ENCODE measurements around the gene TMEM174. TPM values are rescaled to one million over a fixed set of nuclear protein-coding genes. Genes with fewer than 3 reads are reported as not detected.

The TMEM174 gene
- total and polyA plus RNA-seq, 2 of the 4 experiments (the other 2 are of a cell fraction): not detected

DNA sequence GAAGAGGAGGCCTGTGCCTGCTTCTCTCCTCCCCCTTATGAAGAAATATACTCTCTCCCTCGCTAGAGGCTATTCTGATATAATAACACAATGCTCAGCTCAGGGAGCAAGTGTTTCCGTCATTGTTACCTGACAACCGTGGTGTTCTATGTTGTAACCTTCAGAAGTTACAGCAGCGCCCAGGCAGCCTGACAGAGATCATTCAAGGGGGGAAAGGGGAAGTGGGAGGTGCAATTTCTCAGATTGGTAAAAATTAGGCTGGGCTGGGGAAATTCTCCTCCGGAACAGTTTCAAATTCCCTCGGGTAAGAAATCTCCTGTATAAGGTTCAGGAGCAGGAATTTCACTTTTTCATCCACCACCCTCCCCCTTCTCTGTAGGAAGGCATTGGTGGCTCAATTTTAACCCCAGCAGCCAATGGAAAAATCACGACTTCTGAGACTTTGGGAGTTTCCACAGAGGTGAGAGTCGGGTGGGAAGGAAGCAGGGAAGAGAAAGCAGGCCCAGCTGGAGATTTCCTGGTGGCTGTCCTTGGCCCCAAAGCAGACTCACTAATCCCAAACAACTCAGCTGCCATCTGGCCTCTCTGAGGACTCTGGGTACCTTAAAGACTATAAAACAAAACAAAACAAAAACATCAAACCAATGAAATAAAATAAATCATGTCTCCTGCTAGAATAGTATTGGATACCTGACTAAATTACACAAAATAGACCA lies 1.3 kb downstream of the TMEM174 start:
- dilution Hi-C loops (cut with HindIII; ENCODE audit: low sequenced_read_pairs, unreplicated experiment) (no loop called here), in situ Hi-C loops (cut with MboI; ENCODE audit: low sequenced_read_pairs) (no loop called here), intact Hi-C loops (cut with micrococcal nuclease) (no loop called here)
- Histone ChIP-seq H2BK15ac (ENCODE audit: low read depth, low read length) (no peak overlapping the region), H3K4me3 (ENCODE audit: insufficient read depth, low read depth, low read length) (no peak overlapping the region), H3K9me3 (ENCODE audit: control insufficient read depth, insufficient read depth, low read length) (no peaks in the 10 kb centered on the region), H2BK5ac (ENCODE audit: low read depth, low read length, poor library complexity, severe bottlenecking) (no peak overlapping the region), H3K4ac (ENCODE audit: low read depth, low read length) (no peak overlapping the region), H3K4me2 (ENCODE audit: low read depth, low read length) (no peak overlapping the region), H4K20me1 (ENCODE audit: insufficient read depth, low read length) (no peaks in the 10 kb centered on the region), H3K14ac (replicated peaks; ENCODE audit: low read depth, low read length) (no peak overlapping the region), H3K36me3 (ENCODE audit: control insufficient read depth, insufficient read depth, low read length) (no peaks in the 10 kb centered on the region), H2AK5ac (ENCODE audit: low read depth, low read length) (no peak overlapping the region), H3K9ac (ENCODE audit: low read depth, low read length) (no peak overlapping the region), H3K27ac (ENCODE audit: insufficient read depth, low read length) (no peak overlapping the region), H2BK20ac (ENCODE audit: low read depth, low read length) (no peak overlapping the region), H3K56ac (ENCODE audit: extremely low read depth, insufficient read depth, low read length) (no peak overlapping the region), H2AK9ac (replicated peaks; ENCODE audit: low read depth, low read length, poor library complexity) (no peak overlapping the region), H3K18ac (ENCODE audit: low read depth, low read length) (no peak overlapping the region), H3K4me1 (ENCODE audit: control insufficient read depth, insufficient read depth, low read length) (peaks cover 2% of the 10 kb centered on the region; the same call in 1 of the 2 replicates), H2AFZ (replicated peaks; ENCODE audit: low read length, poor library complexity) (no peak overlapping the region), H4K91ac (ENCODE audit: insufficient read depth, low read depth, low read length) (no peak overlapping the region), H3K27me3 (ENCODE audit: control insufficient read depth, insufficient read depth, low read length) (peaks cover 19% of the 10 kb centered on the region), H4K8ac (ENCODE audit: low read depth in 2 of 2, low read length in 2 of 2) (no peak overlapping the region), H3K79me1 (ENCODE audit: low read depth in 1 of 2, low read length in 2 of 2) (no peaks in the 10 kb centered on the region), H3K23ac (ENCODE audit: low read depth, low read length) (no peak overlapping the region), H3K9me1 (ENCODE audit: insufficient read depth, low read length) (no peaks in the 10 kb centered on the region), H4K5ac (ENCODE audit: low read depth, low read length) (no peak overlapping the region), H2BK120ac (ENCODE audit: low read depth, low read length) (no peak overlapping the region)
- WGBS, 2 experiments (ENCODE audit: extremely low coverage in 2 of 2, insufficient read length in 1 of 2): no CpG with 5 or more reads among the region's 8 CpGs
- ChIA-PET CTCF (no interaction called here), POLR2A (ENCODE audit: unreplicated experiment) (no interaction called here)
- ATAC-seq (ENCODE audit: low read depth) (no peak), DNase-seq (no peak)
- no TSS peak for BruUV-seq (replicated peaks)
- no peak for TF ChIP-seq CHD1 (IDR thresholded peaks at IDR 0.05; ENCODE audit: low read depth, low read length)
- no peak for TF ChIP-seq CEBPB (IDR thresholded peaks at IDR 0.05; ENCODE audit: low read depth, low read length)
- no peak for TF ChIP-seq NFE2L2 (IDR thresholded peaks at IDR 0.05; ENCODE audit: low read depth, low read length)
- no peak for TF ChIP-seq RFX5 (IDR thresholded peaks at IDR 0.05; ENCODE audit: low read depth, low read length)
- TF ChIP-seq MAFK (IDR thresholded peaks at IDR 0.05; ENCODE audit: low read depth, low read length): no peak
- no peak for TF ChIP-seq MXI1 (IDR thresholded peaks at IDR 0.05; ENCODE audit: borderline replicate concordance, low read depth, low read length)
- no peak for TF ChIP-seq MAZ (IDR thresholded peaks at IDR 0.05; ENCODE audit: borderline replicate concordance, low read depth, low read length)

Measured in IMR-90 (cell line).